Mesothelial cell of epicardium (in vitro differentiated cells): ENCODE measurements around the gene PLK3. TPM values are rescaled to one million over a fixed set of nuclear protein-coding genes. Genes with fewer than 3 reads are reported as not detected.

ENCODE experiments used
- DNase-seq, 2 experiments: peaks; one replicate each; pipeline ENCODE4 v3.0.0; 2021; ENCODE audit warnings: low spot score in 2 of 2; ENCODE audit not compliant: unreplicated experiment in 2 of 2
- H3K27ac Mint-ChIP-seq: 2 replicates; pipeline ENCODE4 v1.8.0; 2021; ENCODE audit warnings: mixed read lengths
- H3K27me3 Mint-ChIP-seq: 2 replicates; pipeline ENCODE4 v1.8.0; 2021; ENCODE audit warnings: low read depth, mixed read lengths
- H3K36me3 Mint-ChIP-seq: 2 replicates; pipeline ENCODE4 v1.8.0; 2021; ENCODE audit warnings: mixed read lengths
- H3K4me1 Mint-ChIP-seq: 2 replicates; pipeline ENCODE4 v1.8.0; 2021; ENCODE audit warnings: mixed read lengths
- H3K4me3 Mint-ChIP-seq: 2 replicates; pipeline ENCODE4 v1.8.0; 2021; ENCODE audit warnings: mild to moderate bottlenecking, moderate library complexity, mixed read lengths
- H3K9me3 Mint-ChIP-seq: 2 replicates; pipeline ENCODE4 v1.8.0; 2021; ENCODE audit warnings: mixed read lengths
- CTCF ChIP-seq: fragments of 200-600 bp; sonication (generic); IDR thresholded peaks from one replicate; pipeline ENCODE4 v1.5.0; 2021; ENCODE audit warnings: antibody characterized with exemption; ENCODE audit not compliant: unreplicated experiment
- total RNA-seq: library from RNA; stranded (reverse); gene quantifications from 3 replicates; pipeline ENCODE4 v1.2.1, GENCODE V29; 2021

PLK3 gene
- total RNA-seq, 1 donor from 2014 or later, result 27.5 TPM

GRCh38 chr1:44826375-44827196 is 26.4 kb downstream of the PLK3 start:
- H3K9me3 Mint-ChIP-seq, result no peaks in the 10 kb centered on the region
- no peaks in the 10 kb centered on the region for H3K36me3 Mint-ChIP-seq
- no peak overlapping the region for H3K4me3 Mint-ChIP-seq
- DNase-seq, result no peak
- no peaks in the 10 kb centered on the region for H3K27me3 Mint-ChIP-seq
- peaks cover 6% of the 10 kb centered on the region for H3K4me1 Mint-ChIP-seq
- TF ChIP-seq CTCF, result no peak
- H3K27ac Mint-ChIP-seq, result no peak overlapping the region

GRCh38 chr1:44827197-44828002 is 27.2 kb downstream of the PLK3 start:
- no peak overlapping the region for H3K4me3 Mint-ChIP-seq
- TF ChIP-seq CTCF, result no peak
- H3K27ac Mint-ChIP-seq, result no peak overlapping the region
- peaks cover 15% of the 10 kb centered on the region for H3K4me1 Mint-ChIP-seq
- DNase-seq, result no peak
- H3K36me3 Mint-ChIP-seq, result no peaks in the 10 kb centered on the region
- no peaks in the 10 kb centered on the region for H3K9me3 Mint-ChIP-seq
- H3K27me3 Mint-ChIP-seq, result no peaks in the 10 kb centered on the region

- H3K27me3 Mint-ChIP-seq, result no peaks in the 10 kb centered on the region
- peaks cover 19% of the 10 kb centered on the region for H3K4me1 Mint-ChIP-seq
- no peak overlapping the region for H3K27ac Mint-ChIP-seq
- no peaks in the 10 kb centered on the region for H3K36me3 Mint-ChIP-seq
- no peak for DNase-seq
- no peak overlapping the region for H3K4me3 Mint-ChIP-seq
- no peak for TF ChIP-seq CTCF
- H3K9me3 Mint-ChIP-seq, result no peaks in the 10 kb centered on the region
Measured at GRCh38 chr1:44828003-44828651, 27.9 kb downstream of the PLK3 start.

- TF ChIP-seq CTCF, result no peak
Measured at GRCh38 chr1:44828841-44829440, 28.8 kb downstream of the PLK3 start.

GRCh38 chr1:44829506-44830384 is 29.6 kb downstream of the PLK3 start:
- Mint-ChIP-seq H3K27me3 (no peaks in the 10 kb centered on the region), H3K9me3 (no peaks in the 10 kb centered on the region), H3K27ac (no peak overlapping the region), H3K4me1 (peaks cover 19% of the 10 kb centered on the region), H3K36me3 (no peaks in the 10 kb centered on the region), H3K4me3 (no peak overlapping the region)
- no peak for DNase-seq
- no peak for TF ChIP-seq CTCF

More at GRCh38 chr1:44828841-44829440, 28.8 kb downstream of the PLK3 start:
- Mint-ChIP-seq H3K9me3 (no peaks in the 10 kb centered on the region), H3K4me1 (peaks cover 19% of the 10 kb centered on the region), H3K27ac (no peak overlapping the region), H3K36me3 (no peaks in the 10 kb centered on the region), H3K4me3 (no peak overlapping the region), H3K27me3 (no peaks in the 10 kb centered on the region)
- no peak for DNase-seq
